HG03354 (cell line): ENCODE data around the gene SSX2.
"Not testable (repeated sequence)": the region's sequence is repeated elsewhere in the genome, so short reads cannot be mapped to it uniquely, and the experiment has no call there.

Source experiments
- ATAC-seq: cut with Tn5 transposase; IDR thresholded peaks from one replicate; pipeline ENCODE4 v1.9.1; 2021; ENCODE audit warnings: mild to moderate bottlenecking; ENCODE audit not compliant: unreplicated experiment, poor library complexity, severe bottlenecking

SSX2 gene

GRCh38 chrX:52707078-52707477, at the start of gene SSX2:
TSS of gene SSX2 (minus strand) at chrX:52707178. CDS start at chrX:52705749, 1,429 bp downstream.
- ATAC-seq = not testable (repeated sequence)

- not testable (repeated sequence) for ATAC-seq
These were observed 44.0 kb upstream of the SSX2 start, which contains the start of gene SSX2B for GRCh38 chrX:52750952-52751351. TSS of gene SSX2B (plus strand) at chrX:52751252. CDS start at chrX:52752681, 1,429 bp downstream.

GRCh38 chrX:52692034-52692433, 14.9 kb downstream of the SSX2 start:
- ATAC-seq = not testable (repeated sequence)

- not testable (repeated sequence) for ATAC-seq
These were observed 44.8 kb downstream of the SSX2 start for GRCh38 chrX:52662218-52662617.

- not testable (repeated sequence) for ATAC-seq
These were observed 51.5 kb downstream of the SSX2 start for GRCh38 chrX:52655475-52655874.

GRCh38 chrX:52654800-52655199, 52.2 kb downstream of the SSX2 start, which contains the start of gene SSX7:
TSS of gene SSX7 (minus strand) at chrX:52654900. CDS start at chrX:52653472, 1,428 bp downstream.
- ATAC-seq = not testable (repeated sequence)

GRCh38 chrX:52650676-52651075, 56.3 kb downstream of the SSX2 start:
- ATAC-seq = not testable (repeated sequence)

GRCh38 chrX:52648956-52649355, 58.0 kb downstream of the SSX2 start:
- not testable (repeated sequence) for ATAC-seq
